ENCODE results near the gene CREB3L4.

CREB3L4 gene

DNA sequence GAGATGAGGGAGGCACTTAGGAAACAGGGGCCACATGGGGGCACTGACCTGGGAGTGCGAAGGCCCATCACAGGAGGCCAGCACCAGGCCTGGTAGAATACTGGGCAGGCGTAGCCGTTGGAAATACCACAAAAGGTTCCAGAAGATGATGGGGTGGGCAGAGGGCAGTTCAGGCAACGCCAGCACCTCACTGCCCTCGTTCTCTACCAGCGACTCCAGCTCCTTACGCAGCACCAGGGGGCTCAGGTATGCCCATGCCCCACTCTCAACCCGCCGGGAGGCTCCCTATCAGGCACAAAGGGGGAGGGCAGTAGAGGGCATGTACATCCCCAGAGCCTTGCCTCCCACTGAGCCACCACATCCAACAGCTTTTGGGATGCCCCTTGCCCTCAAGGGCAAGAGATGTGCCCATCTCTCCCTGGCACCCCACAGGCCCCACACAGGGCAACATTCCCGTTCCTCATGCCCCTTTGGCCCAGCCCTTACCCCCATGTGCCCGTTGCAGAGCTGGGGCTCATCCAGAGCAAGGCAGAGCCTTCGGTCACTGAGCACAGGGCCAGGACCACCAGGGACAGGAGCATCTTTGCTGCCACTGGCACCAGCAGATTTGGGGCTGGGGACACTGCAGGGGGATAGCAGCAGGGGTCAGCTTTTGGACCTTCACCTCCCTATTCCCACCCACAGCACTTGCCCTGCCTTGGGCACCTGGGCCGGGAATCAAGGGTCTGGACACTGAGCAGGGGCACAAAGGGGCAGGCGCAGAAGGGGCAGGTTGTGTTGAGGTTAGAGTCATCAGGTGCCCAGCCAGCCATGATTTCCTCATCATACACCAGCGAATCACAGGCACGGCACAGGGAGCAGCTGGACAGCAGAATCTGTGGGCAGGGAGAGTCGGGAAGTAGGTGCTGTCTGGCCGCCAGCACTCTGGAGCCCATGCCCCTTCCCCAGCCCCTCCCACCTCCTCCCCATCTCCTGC lies 35.3 kb upstream of the CREB3L4 start:
- Histone ChIP-seq H3K36me3 (replicated peaks; ENCODE audit: low read depth, low read length) (peaks cover 72% of the 10 kb centered on the region), H3K4me2 (ENCODE audit: low read length) (no peak overlapping the region), H3K4me1 (ENCODE audit: low read length) (no peaks in the 10 kb centered on the region), H3K79me2 (ENCODE audit: low read length) (no peaks in the 10 kb centered on the region), H3K9me3 (ENCODE audit: insufficient read depth, low read length) (no peaks in the 10 kb centered on the region), H4K20me1 (ENCODE audit: insufficient read depth, low read length) (no peaks in the 10 kb centered on the region; the same call in none of the 2 replicates), H3K27ac (ENCODE audit: low read length) (no peak overlapping the region), H2AFZ (ENCODE audit: low read depth, low read length) (no peak overlapping the region), H3K27me3 (ENCODE audit: low read depth, low read length) (no peaks in the 10 kb centered on the region), H3K4me3 (ENCODE audit: low read length) (no peak overlapping the region), H3K9ac (ENCODE audit: low read length) (no peak overlapping the region)
- TF ChIP-seq CTCF (IDR thresholded peaks at IDR 0.05; ENCODE audit: low read depth, low read length) (no peak), EZH2phosphoT487 (IDR thresholded peaks at IDR 0.05; ENCODE audit: low read depth) (no peak)

GRCh38 chr1:153933430-153933829 lies 34.3 kb upstream of the CREB3L4 start:
- no peaks in the 10 kb centered on the region for H3K79me2 ChIP-seq (ENCODE audit: low read length)
- no peak overlapping the region for H3K9ac ChIP-seq (ENCODE audit: low read length)
- H3K36me3 ChIP-seq (replicated peaks; ENCODE audit: low read depth, low read length): peaks cover 76% of the 10 kb centered on the region
- no peaks in the 10 kb centered on the region; the same call in none of the 2 replicates for H4K20me1 ChIP-seq (ENCODE audit: insufficient read depth, low read length)
- H3K4me1 ChIP-seq (ENCODE audit: low read length): no peaks in the 10 kb centered on the region
- no peak overlapping the region for H3K4me3 ChIP-seq (ENCODE audit: low read length)
- no peaks in the 10 kb centered on the region for H3K9me3 ChIP-seq (ENCODE audit: insufficient read depth, low read length)
- H3K27ac ChIP-seq (ENCODE audit: low read length): no peak overlapping the region
- H3K27me3 ChIP-seq (ENCODE audit: low read depth, low read length): no peaks in the 10 kb centered on the region
- TF ChIP-seq EZH2phosphoT487 (IDR thresholded peaks at IDR 0.05; ENCODE audit: low read depth) (no peak), CTCF (IDR thresholded peaks at IDR 0.05; ENCODE audit: low read depth, low read length) (no peak)
- H2AFZ ChIP-seq (ENCODE audit: low read depth, low read length): no peak overlapping the region
- no peak overlapping the region for H3K4me2 ChIP-seq (ENCODE audit: low read length)

GRCh38 chr1:153933955-153934354 lies 33.7 kb upstream of the CREB3L4 start:
- Histone ChIP-seq H3K27me3 (ENCODE audit: low read depth, low read length) (no peaks in the 10 kb centered on the region), H3K9ac (ENCODE audit: low read length) (no peak overlapping the region), H3K27ac (ENCODE audit: low read length) (no peak overlapping the region), H4K20me1 (ENCODE audit: insufficient read depth, low read length) (no peaks in the 10 kb centered on the region; the same call in none of the 2 replicates), H3K4me3 (ENCODE audit: low read length) (no peak overlapping the region), H3K79me2 (ENCODE audit: low read length) (no peaks in the 10 kb centered on the region), H2AFZ (ENCODE audit: low read depth, low read length) (no peak overlapping the region), H3K36me3 (replicated peaks; ENCODE audit: low read depth, low read length) (peaks cover 78% of the 10 kb centered on the region), H3K9me3 (ENCODE audit: insufficient read depth, low read length) (no peaks in the 10 kb centered on the region), H3K4me1 (ENCODE audit: low read length) (no peaks in the 10 kb centered on the region), H3K4me2 (ENCODE audit: low read length) (no peak overlapping the region)
- TF ChIP-seq CTCF (IDR thresholded peaks at IDR 0.05; ENCODE audit: low read depth, low read length): no peak
- no peak for TF ChIP-seq EZH2phosphoT487 (IDR thresholded peaks at IDR 0.05; ENCODE audit: low read depth)

GRCh38 chr1:153934746-153935145 lies 33.0 kb upstream of the CREB3L4 start:
- Histone ChIP-seq H3K4me2 (ENCODE audit: low read length) (no peak overlapping the region), H3K4me1 (ENCODE audit: low read length) (no peaks in the 10 kb centered on the region), H3K27ac (ENCODE audit: low read length) (no peak overlapping the region), H3K27me3 (ENCODE audit: low read depth, low read length) (no peaks in the 10 kb centered on the region), H3K79me2 (ENCODE audit: low read length) (no peaks in the 10 kb centered on the region), H2AFZ (ENCODE audit: low read depth, low read length) (no peak overlapping the region), H4K20me1 (ENCODE audit: insufficient read depth, low read length) (no peaks in the 10 kb centered on the region; the same call in none of the 2 replicates), H3K9ac (ENCODE audit: low read length) (no peak overlapping the region), H3K4me3 (ENCODE audit: low read length) (no peak overlapping the region), H3K9me3 (ENCODE audit: insufficient read depth, low read length) (no peaks in the 10 kb centered on the region), H3K36me3 (replicated peaks; ENCODE audit: low read depth, low read length) (peaks cover 79% of the 10 kb centered on the region)
- no peak for TF ChIP-seq EZH2phosphoT487 (IDR thresholded peaks at IDR 0.05; ENCODE audit: low read depth)
- TF ChIP-seq CTCF (IDR thresholded peaks at IDR 0.05; ENCODE audit: low read depth, low read length): no peak

Measured in OCI-LY3 (cell line).